CD14-positive monocyte (primary cell): Measurements from ENCODE around the gene USP34. TPM values are rescaled to one million over a fixed set of nuclear protein-coding genes. Genes with fewer than 3 reads are reported as not detected.

Experiments
- DNase-seq, 3 donors: peaks; one replicate each; pipeline ENCODE4 v3.0.0-alpha.2; 2011 to 2022
- H2AFZ ChIP-seq: 2 replicates; pipeline ENCODE4 v1.6.0; 2012; ENCODE audit warnings: mild to moderate bottlenecking, low read depth, low read length, inconsistent platforms; ENCODE audit not compliant: insufficient read depth, poor library complexity, severe bottlenecking
- H3K27ac ChIP-seq, 2 donors: 1 replicate in 1 of 2; 2 replicates in 1 of 2; pipeline ENCODE4 v1.5.1; 2012 to 2013; ENCODE audit warnings: low read length in 2 of 2, control low read depth in 1 of 2, inconsistent platforms in 1 of 2, low read depth in 1 of 2, mild to moderate bottlenecking in 1 of 2
- H3K27me3 ChIP-seq, 2 donors: one replicate each; pipeline versions ENCODE4 v1.6.0 to v1.6.1; 2011 to 2013; ENCODE audit warnings: low read length in 2 of 2; ENCODE audit not compliant: control insufficient read depth in 2 of 2, insufficient read depth in 2 of 2
- H3K36me3 ChIP-seq, 2 donors: replicated peaks in 1 of 2; 1 replicate in 1 of 2; 2 replicates in 1 of 2; pipeline versions ENCODE4 v1.5.1 to v1.6.1; 2012 to 2013; ENCODE audit warnings: low read length in 2 of 2, control low read depth in 1 of 2, inconsistent platforms in 1 of 2, mild to moderate bottlenecking in 1 of 2; ENCODE audit not compliant: insufficient read depth in 2 of 2, control insufficient read depth in 1 of 2
- H3K4me1 ChIP-seq, 2 donors: 1 replicate in 1 of 2; 2 replicates in 1 of 2; pipeline versions ENCODE4 v1.5.1 to v1.6.1; 2012 to 2013; ENCODE audit warnings: low read length in 2 of 2, control low read depth in 1 of 2, inconsistent platforms in 1 of 2, mild to moderate bottlenecking in 1 of 2, moderate library complexity in 1 of 2; ENCODE audit not compliant: insufficient read depth in 2 of 2, control insufficient read depth in 1 of 2
- H3K4me2 ChIP-seq: replicated peaks from 2 replicates; pipeline ENCODE3; 2012; ENCODE audit warnings: low read length, moderate library complexity, mild to moderate bottlenecking; ENCODE audit not compliant: poor library complexity, severe bottlenecking; ENCODE audit errors: extremely low read depth
- H3K4me3 ChIP-seq, 3 experiments: fragments of 200-600 bp in 1 of 3; sonication (generic) in 1 of 3; replicated peaks in 1 of 3; 1 replicate in 2 of 3; 2 replicates in 1 of 3; pipeline ENCODE4 v1.5.1; 2011 to 2013; ENCODE audit warnings: low read length in 3 of 3, mild to moderate bottlenecking in 3 of 3, control low read depth in 2 of 3, low read depth in 2 of 3, inconsistent platforms in 1 of 3, moderate library complexity in 1 of 3
- H3K79me2 ChIP-seq: 2 replicates; pipeline ENCODE4 v1.6.0; 2012; ENCODE audit warnings: mild to moderate bottlenecking, control low read depth, inconsistent platforms, low read length, moderate library complexity; ENCODE audit not compliant: insufficient read depth
- H3K9ac ChIP-seq: 2 replicates; pipeline ENCODE4 v1.6.0; 2017; ENCODE audit warnings: low read length, mild to moderate bottlenecking; ENCODE audit not compliant: insufficient read depth, poor library complexity, severe bottlenecking
- H3K9me3 ChIP-seq, 2 donors: replicated peaks in 1 of 2; 1 replicate in 1 of 2; 2 replicates in 1 of 2; pipeline versions ENCODE4 v1.5.1 to v1.6.1; 2012 to 2013; ENCODE audit warnings: low read length in 2 of 2, control low read depth in 1 of 2; ENCODE audit not compliant: control insufficient read depth in 1 of 2, insufficient read depth in 1 of 2
- H4K20me1 ChIP-seq: 2 replicates; pipeline ENCODE4 v1.6.0; 2012; ENCODE audit warnings: mild to moderate bottlenecking, low read length, control low read depth, moderate library complexity; ENCODE audit not compliant: insufficient read depth
- H3K27ac Mint-ChIP-seq, 7 donors: one replicate each; pipeline ENCODE4 v1.8.0; 2020; ENCODE audit warnings: mild to moderate bottlenecking in 7 of 7, mixed read lengths in 7 of 7, moderate library complexity in 6 of 7, inconsistent platforms in 2 of 7
- H3K27me3 Mint-ChIP-seq, 3 donors: one replicate each; pipeline ENCODE4 v1.8.0; 2021 to 2022; ENCODE audit warnings: low read depth in 3 of 3, mild to moderate bottlenecking in 3 of 3, mixed read lengths in 3 of 3, moderate library complexity in 3 of 3, inconsistent platforms in 1 of 3
- H3K36me3 Mint-ChIP-seq, 2 donors: one replicate each; pipeline ENCODE4 v1.8.0; 2020; ENCODE audit warnings: mixed read lengths in 2 of 2, inconsistent platforms in 1 of 2, mild to moderate bottlenecking in 1 of 2
- H3K4me1 Mint-ChIP-seq: one replicate; pipeline ENCODE4 v1.8.0; 2020; ENCODE audit warnings: mild to moderate bottlenecking, mixed read lengths
- H3K4me3 Mint-ChIP-seq, 2 donors: one replicate each; pipeline ENCODE4 v1.8.0; 2020; ENCODE audit warnings: mild to moderate bottlenecking in 2 of 2, mixed read lengths in 2 of 2, moderate library complexity in 1 of 2
- H3K9me3 Mint-ChIP-seq, 7 donors: one replicate each; pipeline ENCODE4 v1.8.0; 2020 to 2022; ENCODE audit warnings: mixed read lengths in 7 of 7, mild to moderate bottlenecking in 6 of 7, moderate library complexity in 6 of 7, inconsistent platforms in 2 of 7
- CTCF ChIP-seq: fragments of 200-600 bp; IDR thresholded peaks from one replicate; pipeline ENCODE4 v1.8.0; 2022; ENCODE audit warnings: antibody characterized with exemption, mild to moderate bottlenecking
- WGBS: methylation state at CpG from one replicate; pipeline ENCODE4 v1.1.5; 2013; ENCODE audit warnings: missing lambda C conversion rate; ENCODE audit not compliant: insufficient coverage; 5-methylcytosine and 5-hydroxymethylcytosine counted together
- intact Hi-C, 2 donors: fragments of 100-400 bp; cut with micrococcal nuclease; formaldehyde crosslinking; loops; one replicate each; pipeline versions ENCODE4 v1.15.0 to v1.15.1; 2023
- polyA plus RNA-seq, 3 donors: library from polyadenylated mRNA; depleted of rRNA in 1 of 3; unstranded in 2 of 3; stranded (reverse) in 1 of 3; fragments of 300-500 nt in 2 of 3; fragments of >200 nt in 1 of 3; fragmentation: Illumina TruSeq in 2 of 3; gene quantifications; 1 replicate in 2 of 3; 2 replicates in 1 of 3; pipeline ENCODE4 v1.2.3, GENCODE V29; 2012 to 2021

Gene USP34
- polyA plus RNA-seq, 3 donors = 2.8 to 47.2 (median 5.9) TPM

GRCh38 chr2:61436092-61436491, 34.8 kb downstream of the USP34 start:
- Histone ChIP-seq H3K4me2 (peak overlapping the region; percentile 13), H2AFZ (no peak overlapping the region), H3K27me3 (no peaks in the 10 kb centered on the region), H3K4me1 (peaks cover 24 to 38% of the 10 kb centered on the region in 2 donors), H3K9me3 (no peaks in the 10 kb centered on the region), H3K9ac (no peak overlapping the region), H3K4me3 (peak overlapping the region in 1 of 3 experiments; percentile 7), H4K20me1 (peaks cover 98% of the 10 kb centered on the region), H3K36me3 (no peaks in the 10 kb centered on the region), H3K27ac (peak overlapping the region in 1 of 2 donors; percentile 68), H3K79me2 (peaks cover 99% of the 10 kb centered on the region)
- peaks cover 0 to 7% of the 10 kb centered on the region in 2 donors for H3K36me3 Mint-ChIP-seq
- no peak for TF ChIP-seq CTCF
- H3K9me3 Mint-ChIP-seq = peaks cover 0 to 5% (median 0%) of the 10 kb centered on the region in 7 donors
- H3K27ac Mint-ChIP-seq = peak overlapping the region; percentile 3 to 83 (median 48)
- no peaks in the 10 kb centered on the region for H3K27me3 Mint-ChIP-seq
- intact Hi-C loops = no loop called here
- peaks cover 46% of the 10 kb centered on the region for H3K4me1 Mint-ChIP-seq
- DNase-seq = peak; percentile 22 to 25 (median 23)
- no CpG with 5 or more reads among the region's 2 CpGs for WGBS
- peak overlapping the region; percentile 0 to 17 for H3K4me3 Mint-ChIP-seq

- Mint-ChIP-seq H3K4me1 (peaks cover 46% of the 10 kb centered on the region), H3K36me3 (peaks cover 0 to 7% of the 10 kb centered on the region in 2 donors), H3K4me3 (no peak overlapping the region), H3K27ac (peak overlapping the region in 4 of 7 donors; percentile 8 to 90 (median 52)), H3K27me3 (no peaks in the 10 kb centered on the region), H3K9me3 (peaks cover 0 to 5% (median 0%) of the 10 kb centered on the region in 7 donors)
- peaks cover 98% of the 10 kb centered on the region for H4K20me1 ChIP-seq
- peaks cover 24 to 36% of the 10 kb centered on the region in 2 donors for H3K4me1 ChIP-seq
- peaks cover 99% of the 10 kb centered on the region for H3K79me2 ChIP-seq
- DNase-seq = no peak
- H3K36me3 ChIP-seq = no peaks in the 10 kb centered on the region
- peak overlapping the region; percentile 26 to 69 for H3K27ac ChIP-seq
- no peaks in the 10 kb centered on the region for H3K27me3 ChIP-seq
- TF ChIP-seq CTCF = no peak
- H3K4me3 ChIP-seq = no peak overlapping the region
- H3K9me3 ChIP-seq = no peaks in the 10 kb centered on the region
- H2AFZ ChIP-seq = no peak overlapping the region
- H3K4me2 ChIP-seq = no peak overlapping the region
- intact Hi-C loops = no loop called here
- H3K9ac ChIP-seq = no peak overlapping the region
- no CpG with 5 or more reads among the region's 1 CpG for WGBS
Measured at GRCh38 chr2:61435291-61435690, 35.6 kb downstream of the USP34 start.
